Stimulated activated CD8-positive, alpha-beta memory T cell treated with anti-CD3 and anti-CD28 coated beads, Interleukin-2, amount 100 ng/mL, for 48 hours (primary cell): ENCODE results near the gene ABHD14A.
"Not testable (repeated sequence)": the region's sequence is repeated elsewhere in the genome, so short reads cannot be mapped to it uniquely, and the experiment has no call there.

Source experiments
- DNase-seq, 2 donors: peaks; one replicate each; pipeline ENCODE4 v3.0.0-alpha.2; 2020; ENCODE audit warnings: low read depth in 2 of 2

ABHD14A gene

DNA sequence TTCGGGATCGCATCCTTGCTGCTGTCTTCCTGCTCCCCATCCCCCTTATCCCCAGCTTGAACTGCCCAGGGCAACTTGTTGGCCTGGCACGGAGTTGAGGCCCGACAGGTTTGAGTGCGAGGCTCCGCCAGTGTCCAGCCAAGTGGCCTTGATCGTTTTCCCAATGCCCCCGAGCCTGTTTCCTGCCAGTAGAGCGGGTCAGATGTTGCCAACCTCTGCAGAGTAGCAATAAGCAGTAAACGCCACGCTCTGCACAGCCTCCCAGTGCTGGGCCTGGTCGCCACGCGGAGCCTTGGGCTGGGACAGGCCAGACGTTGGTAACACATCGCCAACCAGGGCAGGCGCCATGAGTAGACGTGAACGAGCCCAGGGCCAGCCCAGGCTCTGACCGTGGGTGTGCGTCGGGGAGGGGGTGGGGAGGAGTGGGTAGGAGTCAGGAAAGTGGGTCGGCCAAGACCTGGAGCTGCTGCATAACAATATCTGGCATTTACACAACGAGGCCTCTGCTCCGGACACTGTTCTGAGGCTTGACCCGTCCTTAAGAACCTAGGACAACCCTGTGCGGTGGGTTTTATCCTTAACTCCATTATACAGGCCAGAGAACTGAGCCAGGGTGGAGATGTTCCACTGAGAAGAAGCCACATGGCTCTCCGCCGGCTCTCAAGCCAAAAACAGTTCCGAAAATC lies 444 bp upstream of the ABHD14A start:
- no peak for DNase-seq

DNA sequence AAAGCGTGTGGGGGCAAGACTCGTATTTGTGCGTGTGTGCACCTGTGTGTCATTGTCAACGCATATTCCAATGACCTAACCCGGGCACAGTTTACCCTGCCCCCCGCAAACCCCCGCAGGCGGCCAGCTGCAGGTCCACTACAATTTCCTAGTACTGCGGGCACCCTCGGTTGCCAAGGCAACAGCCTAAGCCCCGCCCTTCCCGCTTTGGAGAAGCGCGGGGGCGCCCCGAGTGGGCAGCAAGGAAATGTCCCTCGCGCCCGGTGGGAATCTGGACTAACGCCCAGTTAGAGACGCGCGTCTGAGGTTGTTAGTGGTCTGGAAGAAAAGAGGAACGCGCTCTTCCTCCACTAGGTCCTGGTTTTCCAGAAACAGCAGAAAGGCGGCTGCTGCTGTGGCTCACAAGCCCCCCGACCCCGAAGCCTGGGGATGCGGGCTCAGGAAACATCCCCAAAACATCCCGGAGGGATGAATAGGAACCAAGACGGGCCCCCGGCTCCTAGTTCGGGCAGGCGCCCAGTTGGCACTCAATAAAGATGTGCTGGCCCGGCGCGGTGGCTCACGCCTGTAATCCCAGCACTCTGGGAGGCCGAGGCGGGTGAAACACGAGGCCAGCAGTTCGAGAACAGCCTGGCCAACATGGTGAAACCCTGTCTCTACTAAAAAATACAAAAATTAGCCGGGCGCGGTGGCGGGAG lies 1.1 kb downstream of the ABHD14A start:
- DNase-seq: no peak

DNA sequence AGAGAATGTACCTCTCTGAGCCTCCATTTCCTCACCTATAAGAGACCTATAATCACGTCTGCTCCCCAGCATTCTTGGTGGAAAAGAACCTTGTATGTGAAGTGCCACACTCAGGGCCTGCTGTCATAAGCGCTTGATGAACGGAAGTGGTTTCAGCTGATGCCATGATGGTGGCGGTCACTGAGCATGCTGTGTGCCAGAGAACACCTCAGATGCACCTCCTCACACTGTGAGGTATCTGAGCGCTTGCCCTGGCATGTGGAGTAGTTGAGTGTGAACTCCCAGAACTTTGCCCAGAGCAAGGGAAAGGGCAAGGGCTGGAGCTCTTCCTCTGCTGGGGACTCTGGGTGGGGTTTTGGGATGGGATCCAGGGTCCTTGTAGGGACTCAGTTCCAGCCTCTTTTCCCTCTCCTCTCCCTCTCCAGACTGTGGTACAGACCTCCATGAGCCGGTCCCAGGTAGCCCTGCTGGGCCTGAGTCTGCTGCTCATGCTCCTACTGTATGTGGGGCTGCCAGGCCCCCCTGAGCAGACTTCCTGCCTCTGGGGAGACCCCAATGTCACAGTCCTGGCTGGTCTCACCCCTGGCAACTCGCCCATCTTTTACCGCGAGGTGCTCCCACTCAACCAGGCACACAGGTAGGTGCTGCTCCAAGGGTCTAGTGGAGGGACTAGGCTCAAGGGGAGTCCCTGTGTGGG lies 2.7 kb downstream of the ABHD14A start:
- DNase-seq: no peak

DNA sequence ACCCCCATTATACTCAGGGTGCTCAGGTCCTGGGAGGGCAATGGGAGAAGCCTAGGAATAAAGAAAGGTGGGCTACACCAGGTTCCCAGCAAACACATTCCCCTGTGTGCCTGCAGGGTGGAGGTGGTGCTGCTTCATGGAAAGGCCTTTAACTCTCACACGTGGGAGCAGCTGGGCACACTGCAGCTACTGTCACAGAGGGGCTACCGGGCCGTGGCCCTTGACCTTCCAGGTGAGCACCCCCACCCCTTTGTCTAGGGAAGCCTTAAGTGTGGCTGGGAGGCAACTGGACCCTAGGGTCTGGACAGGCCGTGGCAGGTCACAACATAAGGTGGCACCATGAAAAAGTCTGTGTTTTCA lies 3.3 kb downstream of the ABHD14A start:
- DNase-seq: no peak

DNA sequence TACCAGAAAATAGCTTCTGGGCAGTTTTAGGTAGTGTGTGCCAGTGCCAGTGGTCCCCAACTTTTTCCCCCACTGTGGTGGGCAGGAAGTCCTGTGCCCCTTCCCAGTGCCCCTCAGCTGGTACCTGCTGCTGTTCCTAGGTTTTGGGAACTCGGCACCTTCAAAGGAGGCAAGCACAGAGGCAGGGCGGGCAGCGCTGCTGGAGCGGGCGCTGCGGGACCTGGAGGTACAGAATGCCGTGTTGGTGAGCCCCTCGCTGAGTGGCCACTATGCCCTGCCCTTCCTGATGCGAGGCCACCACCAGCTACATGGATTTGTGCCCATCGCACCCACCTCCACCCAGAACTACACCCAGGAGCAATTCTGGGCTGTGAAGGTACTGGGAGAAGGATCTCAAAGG lies 5.4 kb downstream of the ABHD14A start:
- no peak for DNase-seq

DNA sequence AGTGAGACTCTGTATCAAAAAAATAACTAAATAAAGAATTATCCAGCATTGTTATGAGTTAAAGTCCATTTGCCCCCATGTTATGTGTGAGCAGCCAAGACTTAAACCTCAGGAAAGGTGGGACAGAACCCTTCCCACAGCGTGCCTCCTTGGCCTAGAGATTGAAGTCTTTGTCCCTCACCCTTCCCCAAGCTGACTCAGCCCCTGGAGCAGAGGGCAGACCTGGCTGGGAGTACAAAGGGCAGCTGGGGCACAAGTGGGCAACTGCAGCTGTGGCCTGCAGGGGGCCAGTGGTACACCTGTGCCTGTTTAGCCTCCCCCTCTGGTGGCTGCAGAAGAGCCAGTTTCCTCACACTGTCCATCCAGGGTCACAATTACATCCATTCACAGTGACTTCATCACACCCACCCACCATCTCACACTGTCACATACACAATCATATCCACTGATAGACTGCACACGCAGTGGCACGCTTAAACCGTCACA lies 7.5 kb downstream of the ABHD14A start:
- DNase-seq: no peak

DNA sequence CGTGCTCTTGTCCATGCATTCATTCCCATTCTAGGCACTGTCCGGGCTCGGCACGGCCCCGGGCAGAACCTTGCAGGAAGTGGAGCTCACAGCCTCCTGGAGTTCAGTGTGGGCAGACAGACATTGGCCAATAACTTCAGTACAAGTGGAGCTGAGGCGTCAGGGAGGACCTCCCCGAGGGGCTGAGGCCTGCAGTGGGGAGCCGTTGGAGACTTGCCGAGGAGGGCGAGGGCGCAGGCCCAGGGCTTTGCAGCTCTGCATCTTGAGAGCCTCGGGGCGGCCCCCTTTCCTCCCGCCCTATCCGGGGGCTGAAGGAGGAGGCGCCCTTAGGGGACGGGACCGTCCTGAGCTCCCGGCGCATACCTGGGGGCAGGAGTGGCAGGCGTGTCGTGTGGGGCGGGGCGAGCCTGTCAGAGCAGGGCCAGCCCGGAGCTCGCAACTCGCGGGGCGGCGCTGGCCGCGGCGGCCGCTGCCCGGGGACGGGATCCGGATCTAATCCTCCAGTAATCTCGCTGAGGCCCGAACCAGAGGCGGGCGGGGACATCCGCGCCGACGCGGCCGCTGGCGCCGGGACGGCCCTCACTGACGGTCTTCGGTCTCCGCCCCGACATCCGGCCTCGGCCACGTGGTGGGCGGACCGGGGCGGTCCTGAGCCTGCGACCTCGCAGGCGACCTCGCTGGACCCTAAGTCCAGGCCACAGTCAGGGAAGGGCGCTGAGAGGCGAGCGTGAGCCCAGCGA lies 8.1 kb downstream of the ABHD14A start, which contains the start of gene ACY1:
TSS of gene ACY1 (plus strand) at position 698 of the 740 bp plus-strand sequence. CDS start 530 bp downstream, outside the sequence.
- peak; percentile 71 to 75 for DNase-seq

DNA sequence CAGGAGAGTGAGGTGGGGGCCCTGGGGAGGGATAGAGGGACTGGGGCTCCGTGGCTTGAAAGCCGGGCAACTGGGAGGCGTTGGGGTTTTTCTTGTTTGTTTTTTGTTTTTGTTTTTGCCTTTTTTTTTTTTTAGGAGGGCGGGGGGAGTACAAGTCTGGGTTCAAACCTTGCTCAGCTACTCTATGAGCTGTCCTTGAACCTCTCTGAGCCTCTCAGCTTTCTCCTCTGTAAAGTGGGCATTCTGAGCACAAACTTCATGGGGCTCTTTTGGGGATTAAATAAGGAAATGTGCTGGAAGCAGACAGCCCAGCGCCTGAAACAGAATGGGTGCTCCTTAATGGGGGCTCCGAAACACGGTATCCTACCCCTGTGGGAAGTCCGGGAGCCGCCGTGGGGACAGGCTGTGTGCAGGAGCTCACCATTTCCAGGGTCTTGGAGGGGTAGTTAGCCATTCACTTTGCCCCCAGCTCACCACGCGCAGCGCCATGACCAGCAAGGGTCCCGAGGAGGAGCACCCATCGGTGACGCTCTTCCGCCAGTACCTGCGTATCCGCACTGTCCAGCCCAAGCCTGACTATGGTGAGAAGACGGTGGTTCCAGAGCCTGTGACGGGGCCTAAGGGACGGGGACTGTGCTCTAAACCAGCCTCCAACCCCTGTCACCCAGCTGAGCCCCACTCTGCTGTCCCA lies 8.9 kb downstream of the ABHD14A start:
- DNase-seq: no peak

DNA sequence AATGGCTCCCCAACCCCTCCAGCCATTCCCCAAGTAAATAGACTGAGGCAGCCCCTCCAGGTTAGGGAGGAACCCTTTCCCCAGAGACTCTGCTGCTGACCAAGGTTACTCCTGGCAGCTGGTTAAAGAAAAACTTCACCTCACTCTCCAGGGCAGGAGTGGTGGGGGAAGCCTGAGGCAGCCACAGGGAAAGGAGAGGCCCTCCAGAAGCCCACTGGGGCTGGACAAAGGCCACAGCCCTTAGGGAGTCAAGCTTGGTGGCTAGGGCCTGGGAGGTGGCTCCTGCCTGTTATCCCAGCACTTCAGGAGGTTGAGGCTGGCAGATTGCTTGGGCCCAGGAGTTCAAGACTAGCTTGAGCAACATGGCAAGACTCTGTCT lies 9.4 kb downstream of the ABHD14A start:
- DNase-seq: no peak

DNA sequence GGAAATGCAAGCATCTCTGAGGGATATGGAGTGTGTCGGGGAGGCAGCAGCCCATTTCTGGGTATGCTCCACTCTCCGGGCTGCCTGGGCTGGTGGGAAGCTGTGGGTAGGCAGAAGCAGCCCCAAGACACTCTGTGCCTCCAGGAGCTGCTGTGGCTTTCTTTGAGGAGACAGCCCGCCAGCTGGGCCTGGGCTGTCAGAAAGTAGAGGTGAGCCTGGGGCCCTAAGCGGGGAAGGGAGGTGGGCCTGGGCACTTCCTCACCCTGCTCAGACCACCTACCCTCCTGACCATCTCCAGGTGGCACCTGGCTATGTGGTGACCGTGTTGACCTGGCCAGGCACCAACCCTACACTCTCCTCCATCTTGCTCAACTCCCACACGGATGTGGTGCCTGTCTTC lies 10.2 kb downstream of the ABHD14A start:
- DNase-seq: no peak

DNA sequence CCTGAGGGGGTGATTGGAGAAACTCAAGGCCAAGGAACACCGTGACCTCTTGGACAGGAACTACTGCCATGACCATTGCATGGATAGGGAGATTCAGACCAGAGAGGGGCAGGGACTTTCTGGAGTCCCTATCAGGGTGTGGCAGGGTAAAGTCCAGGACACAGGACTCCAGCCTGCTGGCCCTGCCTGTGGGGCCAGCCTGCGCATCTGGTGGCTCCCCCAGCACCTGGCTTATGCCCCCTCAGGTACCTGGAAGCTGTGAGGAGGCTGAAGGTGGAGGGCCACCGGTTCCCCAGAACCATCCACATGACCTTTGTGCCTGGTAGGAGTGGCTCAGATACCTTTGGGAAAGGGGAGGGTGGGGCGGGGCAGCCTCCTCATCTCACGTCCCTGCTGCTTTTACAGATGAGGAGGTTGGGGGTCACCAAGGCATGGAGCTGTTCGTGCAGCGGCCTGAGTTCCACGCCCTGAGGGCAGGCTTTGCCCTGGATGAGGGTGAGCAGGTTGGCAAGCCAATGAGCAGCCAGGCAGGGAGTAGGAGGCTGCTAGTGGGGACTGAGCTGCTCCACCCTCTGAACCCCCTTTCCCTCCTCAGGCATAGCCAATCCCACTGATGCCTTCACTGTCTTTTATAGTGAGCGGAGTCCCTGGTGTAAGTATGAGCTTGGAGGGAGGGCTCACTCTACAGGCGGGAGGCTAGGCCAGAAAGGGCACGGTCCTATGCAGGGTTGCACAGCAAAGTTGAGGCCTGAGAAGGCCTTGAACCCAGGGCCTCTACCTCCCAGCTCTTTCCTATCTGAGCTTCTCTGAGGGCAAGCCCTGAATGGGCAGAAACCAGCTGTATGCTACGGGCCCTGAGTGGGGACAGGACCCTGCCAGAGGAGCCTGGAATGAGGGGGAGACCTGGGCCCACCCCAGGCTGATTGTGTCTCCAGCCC lies 11.4 kb downstream of the ABHD14A start:
- DNase-seq: no peak

DNA sequence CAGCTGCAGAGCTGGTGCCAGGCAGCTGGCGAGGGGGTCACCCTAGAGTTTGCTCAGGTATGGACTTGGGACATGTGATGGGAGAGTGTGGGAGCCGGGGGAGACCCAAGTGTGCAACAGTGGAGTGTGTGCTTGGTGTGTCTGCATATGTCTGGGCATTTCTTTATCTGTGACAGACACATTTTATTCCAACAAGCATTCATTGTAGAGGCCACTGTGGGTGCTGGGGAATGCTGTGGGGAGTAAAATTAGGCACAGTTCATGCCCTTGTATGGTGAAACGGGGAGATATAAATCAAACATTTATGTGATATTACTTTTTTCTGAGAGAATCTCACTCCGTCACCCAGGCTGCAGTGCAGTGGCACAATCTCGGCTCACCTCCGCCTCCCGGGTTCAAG lies 12.7 kb downstream of the ABHD14A start:
- no peak for DNase-seq

DNA sequence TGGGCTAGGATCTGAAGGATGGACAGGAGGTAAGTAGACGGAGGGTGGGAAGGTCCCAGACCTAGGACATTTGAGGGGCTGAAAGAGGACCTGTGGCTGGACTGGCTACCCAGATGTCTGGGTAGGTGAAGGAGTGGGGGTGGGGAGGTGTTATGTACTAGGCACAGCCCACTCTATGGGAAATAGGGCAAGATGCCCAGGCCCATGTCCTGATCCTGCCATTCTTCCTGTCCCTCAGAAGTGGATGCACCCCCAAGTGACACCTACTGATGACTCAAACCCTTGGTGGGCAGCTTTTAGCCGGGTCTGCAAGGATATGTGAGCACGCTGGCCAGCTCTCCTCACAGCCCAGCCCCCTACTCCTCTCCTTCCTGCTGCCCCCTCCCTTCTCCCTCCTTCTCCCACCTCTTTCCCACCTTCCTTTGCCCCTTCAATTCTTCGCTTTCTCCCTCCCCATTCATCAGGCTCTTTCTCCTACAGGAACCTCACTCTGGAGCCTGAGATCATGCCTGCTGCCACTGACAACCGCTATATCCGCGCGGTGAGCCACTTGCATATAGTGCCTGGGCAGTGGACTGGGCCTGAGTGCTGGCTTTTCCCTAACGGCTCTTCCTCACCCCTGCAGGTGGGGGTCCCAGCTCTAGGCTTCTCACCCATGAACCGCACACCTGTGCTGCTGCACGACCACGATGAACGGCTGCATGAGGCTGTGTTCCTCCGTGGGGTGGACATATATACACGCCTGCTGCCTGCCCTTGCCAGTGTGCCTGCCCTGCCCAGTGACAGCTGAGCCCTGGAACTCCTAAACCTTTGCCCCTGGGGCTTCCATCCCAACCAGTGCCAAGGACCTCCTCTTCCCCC lies 13.7 kb downstream of the ABHD14A start:
- DNase-seq: no peak

DNA sequence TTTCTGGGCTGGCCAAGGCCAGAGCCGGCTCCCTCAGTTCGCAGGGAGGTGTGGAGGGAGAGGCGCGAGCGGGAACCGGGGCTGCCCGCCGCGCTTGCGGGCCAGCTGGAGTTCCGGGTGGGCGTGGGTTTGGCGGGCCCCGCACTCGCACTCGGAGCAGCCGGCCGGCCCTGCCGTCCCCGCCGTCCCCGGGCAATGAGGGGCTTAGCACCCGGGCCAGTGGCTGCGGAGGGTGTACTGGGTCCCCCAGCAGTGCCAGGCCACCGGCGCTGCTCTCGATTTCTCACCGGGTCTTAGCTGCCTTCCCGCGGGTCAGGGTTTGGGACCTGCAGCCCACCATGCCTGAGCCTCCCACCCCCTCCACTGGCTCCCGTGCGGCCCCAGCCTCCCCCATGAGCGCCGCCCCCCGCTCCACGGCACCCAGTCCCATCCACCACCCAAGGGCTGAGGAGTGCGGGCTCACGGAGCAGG lies 15.7 kb downstream of the ABHD14A start:
- not testable (repeated sequence) for DNase-seq

DNA sequence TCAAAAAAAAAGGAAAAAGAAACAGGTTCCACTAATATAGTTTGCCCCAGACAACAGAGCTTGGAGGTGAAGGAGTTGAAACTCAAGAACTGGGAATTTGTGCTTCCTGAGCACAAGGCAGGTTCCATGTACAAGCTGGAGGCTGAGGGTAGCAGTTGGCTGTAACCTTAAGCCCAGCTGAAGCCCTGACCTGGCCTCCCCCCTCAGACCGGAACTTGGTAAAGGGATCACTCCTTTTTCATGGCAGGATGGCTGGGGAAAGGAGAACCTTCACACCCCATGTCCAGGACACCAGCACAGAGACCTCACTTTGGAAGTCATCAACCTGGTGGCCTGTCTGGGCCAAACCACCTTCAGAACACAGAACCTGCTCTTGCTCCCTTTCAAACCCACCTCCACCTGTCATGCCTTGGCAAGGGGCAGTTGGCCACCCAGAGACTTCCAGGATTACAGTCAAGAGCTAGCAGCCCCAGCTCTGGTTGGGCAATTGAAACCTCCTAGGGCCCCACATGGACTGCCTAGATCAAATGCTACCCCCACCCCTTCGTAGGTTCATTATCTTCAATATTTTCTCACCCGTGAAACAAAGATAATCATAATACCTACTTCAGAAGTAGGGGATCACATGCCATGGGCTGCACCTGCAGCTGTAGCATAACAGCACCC lies 17.3 kb downstream of the ABHD14A start:
- DNase-seq: no peak

DNA sequence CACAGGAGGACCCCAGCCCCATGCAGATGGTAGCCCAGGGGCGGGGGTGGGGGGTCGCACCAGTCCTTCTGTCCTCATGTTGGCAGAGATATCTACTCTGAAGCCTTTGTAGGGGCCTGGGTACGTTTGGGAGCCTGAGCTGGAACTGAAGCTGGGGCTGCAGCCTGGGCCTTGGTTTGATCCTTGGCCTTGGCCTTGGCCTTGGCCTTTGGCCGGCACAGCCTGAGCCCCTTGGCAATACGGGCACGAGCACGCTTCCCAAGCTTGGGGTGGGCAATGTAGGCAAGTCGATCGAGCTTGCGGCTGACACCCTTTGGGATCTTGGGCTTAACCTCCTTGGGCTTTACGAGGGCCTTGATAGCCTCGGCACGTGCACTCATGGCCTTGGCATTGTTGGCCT lies 18.8 kb downstream of the ABHD14A start:
- not testable (repeated sequence) for DNase-seq

DNA sequence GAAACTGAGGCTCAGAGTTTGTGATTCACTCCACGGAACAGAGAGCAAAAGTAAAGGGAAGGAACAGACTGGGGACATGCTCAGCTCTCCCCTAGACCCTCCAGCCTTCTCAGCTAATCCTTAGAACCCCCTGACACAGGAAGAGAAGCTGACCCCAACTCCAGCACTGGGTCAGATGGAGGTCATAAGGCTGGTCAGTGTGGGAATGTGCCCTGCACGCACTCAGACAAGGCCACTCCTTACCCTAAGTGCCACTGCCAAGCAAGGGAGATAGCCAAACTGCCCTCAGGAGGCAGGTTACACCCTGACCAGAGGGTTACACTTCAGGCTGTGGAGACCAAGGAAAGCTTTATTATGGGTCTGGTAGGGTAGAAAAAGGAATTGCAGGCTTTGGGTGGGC lies 19.7 kb downstream of the ABHD14A start:
- no peak for DNase-seq

DNA sequence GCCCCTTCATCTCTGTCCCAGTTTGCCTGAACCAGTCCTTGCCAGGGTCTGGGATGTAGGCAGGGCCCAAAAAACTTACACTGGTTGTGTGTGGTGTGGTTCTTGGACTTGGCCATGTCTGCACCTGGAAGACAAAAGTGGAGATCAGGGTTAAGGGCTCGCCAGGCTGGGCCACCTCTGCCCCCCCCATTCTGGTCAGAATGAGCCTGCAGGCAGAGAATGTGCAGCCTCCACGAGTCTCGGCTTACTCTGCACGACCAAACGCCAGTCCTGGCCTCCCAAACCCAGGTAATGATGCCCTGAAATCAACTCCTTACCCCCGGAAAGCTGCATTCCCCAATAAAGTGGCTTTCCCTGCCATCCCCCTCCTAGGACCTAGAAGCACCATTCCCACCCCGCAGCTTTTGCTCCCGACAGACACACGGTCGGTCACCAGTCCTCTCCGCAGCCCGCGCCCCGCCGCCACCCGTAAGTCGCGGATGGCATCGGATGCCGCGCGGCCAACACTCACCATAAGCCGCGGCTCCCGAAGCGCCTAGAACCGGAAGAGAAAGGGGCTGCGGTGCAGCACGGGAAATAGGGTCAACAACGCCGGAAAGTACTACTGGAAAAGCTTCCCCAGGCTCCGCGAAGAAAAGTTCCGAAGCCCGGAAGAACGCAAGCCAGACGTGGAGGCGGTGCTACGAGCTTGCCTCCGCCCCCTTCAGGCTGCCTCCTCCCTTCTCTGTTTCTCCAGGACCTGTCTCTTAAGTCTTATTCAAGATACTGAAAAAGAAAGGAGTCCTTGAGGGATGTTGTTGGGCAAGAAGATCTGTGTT lies 20.7 kb downstream of the ABHD14A start, which contains the start of gene RPL29:
TSS of gene RPL29 (minus strand) at position 550 of the 818 bp plus-strand sequence. CDS start at position 116, 434 bp downstream.
- DNase-seq: peak; percentile 78 to 85
